Stimulated activated CD4-positive, alpha-beta T cell treated with anti-CD3 and anti-CD28 coated beads, Interleukin-15, amount 100 ng/mL, for 24 hours (primary cell): ENCODE results near the gene CEBPB.
"Not testable (repeated sequence)": the region's sequence is repeated elsewhere in the genome, so short reads cannot be mapped to it uniquely, and the experiment has no call there.

Experiments
- DNase-seq: peaks from one replicate; pipeline ENCODE4 v3.0.0-alpha.2; 2020

The CEBPB gene

GRCh38 chr20:50190251-50191064 lies at the start of gene CEBPB:
TSS of gene CEBPB (plus strand) at chr20:50190830. CDS start at chr20:50191034, 204 bp downstream.
- peak; percentile 90 for DNase-seq

GRCh38 chr20:50141018-50141675 lies 49.5 kb upstream of the CEBPB start:
- no peak for DNase-seq

- DNase-seq: no peak
Observed at GRCh38 chr20:50141811-50142561, 48.6 kb upstream of the CEBPB start.

GRCh38 chr20:50142812-50143211 lies 47.8 kb upstream of the CEBPB start:
- no peak for DNase-seq

GRCh38 chr20:50144362-50144761 lies 46.3 kb upstream of the CEBPB start:
- no peak for DNase-seq

GRCh38 chr20:50145566-50145965 lies 45.1 kb upstream of the CEBPB start:
- DNase-seq: no peak

GRCh38 chr20:50146214-50146613 lies 44.4 kb upstream of the CEBPB start:
- no peak for DNase-seq

GRCh38 chr20:50146732-50147662 lies 43.6 kb upstream of the CEBPB start:
- DNase-seq: peak; percentile 80

- no peak for DNase-seq
Observed at GRCh38 chr20:50149481-50150254, 41.0 kb upstream of the CEBPB start.

- DNase-seq: no peak
Observed at GRCh38 chr20:50151034-50151743, 39.4 kb upstream of the CEBPB start.

GRCh38 chr20:50152394-50153152 lies 38.1 kb upstream of the CEBPB start:
- no peak for DNase-seq

GRCh38 chr20:50153153-50153499 lies 37.5 kb upstream of the CEBPB start:
- no peak for DNase-seq

- peak; percentile 90 for DNase-seq
Observed at GRCh38 chr20:50153500-50154377, 36.9 kb upstream of the CEBPB start, which contains the start of gene PEDS1. TSS of gene PEDS1 (minus strand) at chr20:50153723. CDS start at chr20:50153637, 86 bp downstream.

GRCh38 chr20:50161494-50161893 lies 29.1 kb upstream of the CEBPB start:
- DNase-seq: not testable (repeated sequence)

GRCh38 chr20:50163570-50164317 lies 26.9 kb upstream of the CEBPB start:
- DNase-seq: no peak

GRCh38 chr20:50165684-50166554 lies 24.7 kb upstream of the CEBPB start:
- DNase-seq: peak; percentile 93

GRCh38 chr20:50169329-50169823 lies 21.3 kb upstream of the CEBPB start:
- peak; percentile 83 for DNase-seq
